HCT116 (cell line): ENCODE data around the gene ZBTB20. TPM values are rescaled to one million over a fixed set of nuclear protein-coding genes. Genes with fewer than 3 reads are reported as not detected.

Source experiments
- ATAC-seq: fragments of 200-7000 bp; cut with Tn5 transposase; 2 replicates; pipeline ENCODE4 v1.9.1; 2020; ENCODE audit warnings: mild to moderate bottlenecking, moderate library complexity
- BruUV-seq: library from RNA; stranded (reverse); fragments of 400-500 nt; replicated peaks from 2 replicates; lab custom pipeline; 2021; lab: Mats Ljungman, UMichigan
- CTCF ChIA-PET: fragments of 300-600 bp; sonication (Branson Sonifier 250); formaldehyde crosslinking; loops from one replicate; lab custom pipeline; 2021; ENCODE audit warnings: antibody characterized with exemption; lab: Charles Lee
- POLR2A ChIA-PET: fragments of 300-600, 350-600 bp; sonication (Branson Sonifier 250); formaldehyde crosslinking; loops from one replicate; lab custom pipeline; 2021; ENCODE audit warnings: antibody characterized with exemption; lab: Charles Lee
- RAD21 ChIA-PET, 2 experiments: fragments of 300-600 bp; sonication (Branson Sonifier 250); formaldehyde crosslinking; loops; one replicate each; lab custom pipeline; 2023; ENCODE audit warnings: low total read pairs in 2 of 2; ENCODE audit not compliant: uncharacterized antibody in 2 of 2, unreplicated experiment in 2 of 2, low non-redundant PET in 1 of 2; lab: Charles Lee
- DNase-seq: peaks from one replicate; pipeline ENCODE4 v3.0.0-alpha.2; 2010; ENCODE audit warnings: low read depth, low spot score
- H2AFZ ChIP-seq: fragments of 200-600 bp; shearing (Covaris generic), sonication (generic); 2 replicates; pipeline ENCODE4 v1.6.1; 2017; ENCODE audit warnings: low read depth, mixed run types, mixed read lengths, antibody characterized with exemption, low read length; ENCODE audit not compliant: poor library complexity, severe bottlenecking
- H3K27ac ChIP-seq: 2 replicates; pipeline ENCODE4 v1.5.1; 2012; ENCODE audit warnings: low read depth, low read length
- H3K27me3 ChIP-seq: fragments of 200-600 bp; sonication (generic); 2 replicates; pipeline ENCODE4 v1.6.1; 2016; ENCODE audit warnings: mixed run types, low read length, mixed read lengths; ENCODE audit not compliant: insufficient read depth
- H3K36me3 ChIP-seq, 2 experiments: fragments of 200-500 bp in 1 of 2; fragments of 200-600 bp in 1 of 2; sonication (Bioruptor generic) in 1 of 2; sonication (generic) in 1 of 2; 2 replicates each; pipeline versions ENCODE4 v1.5.1 to v1.6.1; 2014 to 2016; ENCODE audit warnings: low read length in 2 of 2, inconsistent platforms in 1 of 2, mixed read lengths in 1 of 2, mixed run types in 1 of 2; ENCODE audit not compliant: insufficient read depth in 2 of 2, control insufficient read depth in 1 of 2
- H3K4me1 ChIP-seq, 2 experiments: fragments of 200-600 bp in 1 of 2; sonication (generic) in 1 of 2; 2 replicates each; pipeline versions ENCODE4 v1.5.1 to v1.6.1; 2012 to 2017; ENCODE audit warnings: low read length in 2 of 2, inconsistent platforms in 1 of 2, mild to moderate bottlenecking in 1 of 2, mixed read lengths in 1 of 2, mixed run types in 1 of 2, moderate library complexity in 1 of 2; ENCODE audit not compliant: insufficient read depth in 2 of 2, control insufficient read depth in 1 of 2
- H3K4me2 ChIP-seq: fragments of 200-600 bp; sonication (generic); 2 replicates; pipeline ENCODE4 v1.6.1; 2017; ENCODE audit warnings: mixed run types, low read length, mixed read lengths
- H3K4me3 ChIP-seq, 2 experiments: fragments of 200-600 bp in 1 of 2; sonication (generic) in 1 of 2; replicated peaks in 1 of 2; 2 replicates each; pipeline ENCODE4 v1.5.1; 2011 to 2016; ENCODE audit warnings: low read length in 2 of 2, control low read depth in 1 of 2, low read depth in 1 of 2, mild to moderate bottlenecking in 1 of 2, mixed read lengths in 1 of 2, mixed run types in 1 of 2
- H3K79me2 ChIP-seq: fragments of 200-600 bp; sonication (generic); 2 replicates; pipeline ENCODE4 v1.6.1; 2017; ENCODE audit warnings: mild to moderate bottlenecking, mixed run types, low read length, moderate library complexity, mixed read lengths; ENCODE audit not compliant: insufficient read depth
- H3K9ac ChIP-seq: fragments of 200-600 bp; sonication (generic); 2 replicates; pipeline ENCODE4 v1.6.1; 2016; ENCODE audit warnings: low read length, mixed read lengths
- H3K9me2 ChIP-seq: fragments of 200-600 bp; sonication (generic), shearing (Covaris generic); 2 replicates; pipeline ENCODE4 v1.6.1; 2017; ENCODE audit warnings: mixed run types, mild to moderate bottlenecking, moderate library complexity; ENCODE audit not compliant: insufficient read depth
- H3K9me3 ChIP-seq, 2 experiments: fragments of 200-500 bp in 1 of 2; fragments of 200-600 bp in 1 of 2; sonication (Bioruptor generic) in 1 of 2; sonication (generic) in 1 of 2; 2 replicates each; pipeline ENCODE4 v1.6.1; 2014 to 2017; ENCODE audit warnings: low read length in 2 of 2, mixed read lengths in 2 of 2, inconsistent platforms in 1 of 2, low read depth in 1 of 2, mild to moderate bottlenecking in 1 of 2, mixed run types in 1 of 2, moderate library complexity in 1 of 2; ENCODE audit not compliant: control insufficient read depth in 1 of 2, insufficient read depth in 1 of 2
- H4K20me1 ChIP-seq: fragments of 200-600 bp; sonication (generic), shearing (Covaris generic); 2 replicates; pipeline ENCODE4 v1.6.1; 2017; ENCODE audit warnings: mixed run types, mild to moderate bottlenecking, moderate library complexity; ENCODE audit not compliant: insufficient read depth
- ELF1 ChIP-seq: IDR thresholded peaks from 2 replicates; pipeline ENCODE4 v1.6.1; 2012; ENCODE audit warnings: low read depth, borderline replicate concordance
- JUND ChIP-seq: IDR thresholded peaks from 2 replicates; pipeline ENCODE4 v1.6.1; 2012
- POLR2A ChIP-seq: IDR thresholded peaks from 2 replicates; pipeline ENCODE4 v1.7.0; 2011; ENCODE audit warnings: borderline replicate concordance; ENCODE audit not compliant: insufficient read depth, insufficient read length; ENCODE audit errors: extremely low read depth
- POLR2AphosphoS5 ChIP-seq: IDR thresholded peaks from 2 replicates; pipeline ENCODE4 v1.6.1; 2011; ENCODE audit warnings: mild to moderate bottlenecking, low read depth, low read length, moderate library complexity
- RAD21 ChIP-seq: IDR thresholded peaks from 2 replicates; pipeline ENCODE4 v1.6.1; 2012; ENCODE audit warnings: low read depth, mild to moderate bottlenecking
- SIN3A ChIP-seq: IDR thresholded peaks from 2 replicates; pipeline ENCODE4 v1.6.1; 2012; ENCODE audit warnings: low read depth
- SP1 ChIP-seq: IDR thresholded peaks from 2 replicates; pipeline ENCODE4 v1.6.1; 2012; ENCODE audit warnings: low read depth
- TCF7L2 ChIP-seq: IDR thresholded peaks from 2 replicates; pipeline ENCODE4 v1.7.0; 2011; ENCODE audit warnings: borderline replicate concordance, inconsistent platforms; ENCODE audit not compliant: insufficient read depth, insufficient read length; ENCODE audit errors: extremely low read depth
- YY1 ChIP-seq: IDR thresholded peaks from 2 replicates; pipeline ENCODE4 v1.6.1; 2011; ENCODE audit warnings: low read length, low read depth, moderate library complexity, mild to moderate bottlenecking; ENCODE audit not compliant: insufficient replicate concordance; ENCODE audit errors: extremely low read depth
- intact Hi-C: fragments of 100-400 bp; cut with micrococcal nuclease; formaldehyde crosslinking; loops from 2 replicates; pipeline ENCODE4 v1.10.0; 2022
- total RNA-seq: library from RNA; stranded (reverse); gene quantifications from one replicate; pipeline ENCODE4 v1.2.1, GENCODE V29; 2021; ENCODE audit not compliant: unreplicated experiment
- TF ChIP-seq, protein P1 (sequence below): IDR thresholded peaks from 2 replicates; pipeline ENCODE4 v1.6.1; 2012
- TF ChIP-seq, protein P2 (sequence below): IDR thresholded peaks from 2 replicates; pipeline ENCODE4 v1.6.1; 2011; ENCODE audit warnings: mild to moderate bottlenecking, low read length, moderate library complexity; ENCODE audit not compliant: insufficient replicate concordance; ENCODE audit errors: extremely low read depth

The ZBTB20 gene
- total RNA-seq, 1 experiment from 2014 or later = 42.1 TPM

DNA sequence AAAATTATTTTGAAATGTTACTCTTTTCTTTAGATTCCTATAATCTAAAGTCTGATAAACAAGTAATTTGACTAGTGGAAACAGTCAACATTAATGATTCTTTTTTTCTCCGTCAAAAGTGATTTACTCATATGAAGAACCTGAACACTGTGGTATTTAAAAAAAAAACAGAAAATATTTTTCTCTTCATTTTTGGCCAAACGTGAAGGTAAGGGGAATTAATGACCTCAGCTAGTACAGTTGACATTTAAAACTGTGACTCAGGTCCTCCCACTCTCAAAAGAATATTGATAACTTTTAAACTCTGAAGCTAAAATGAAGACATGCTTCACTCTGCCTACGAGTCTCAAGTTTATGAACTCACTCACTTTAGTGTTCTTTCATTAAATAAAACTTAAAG is 818.7 kb downstream of the ZBTB20 start:
- no peak overlapping the region for H2AFZ ChIP-seq
- no peak for DNase-seq
- POLR2A ChIA-PET = no interaction called here

More for the DNA sequence above, 818.7 kb downstream of the ZBTB20 start:
- BruUV-seq = no TSS peak
- Histone ChIP-seq H3K36me3 (peaks cover 0 to 15% of the 10 kb centered on the region in 2 experiments; a peak in 2 of 4 replicates), H3K9me2 (no peaks in the 10 kb centered on the region), H3K27ac (no peak overlapping the region), H3K27me3 (no peaks in the 10 kb centered on the region), H3K9ac (no peak overlapping the region), H3K4me2 (no peak overlapping the region), H4K20me1 (no peaks in the 10 kb centered on the region), H3K4me3 (no peak overlapping the region), H3K4me1 (no peaks in the 10 kb centered on the region)
- RAD21 ChIA-PET = no interaction called here
- CTCF ChIA-PET = no interaction called here
- no peak for ATAC-seq
- TF ChIP-seq, protein P1, sequence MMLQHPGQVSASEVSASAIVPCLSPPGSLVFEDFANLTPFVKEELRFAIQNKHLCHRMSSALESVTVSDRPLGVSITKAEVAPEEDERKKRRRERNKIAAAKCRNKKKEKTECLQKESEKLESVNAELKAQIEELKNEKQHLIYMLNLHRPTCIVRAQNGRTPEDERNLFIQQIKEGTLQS = no peak
- no peak for TF ChIP-seq SIN3A
- no peak for TF ChIP-seq JUND
- no peak for TF ChIP-seq RAD21
- no peak for TF ChIP-seq YY1
- no peak for TF ChIP-seq SP1
- TF ChIP-seq, protein P2, sequence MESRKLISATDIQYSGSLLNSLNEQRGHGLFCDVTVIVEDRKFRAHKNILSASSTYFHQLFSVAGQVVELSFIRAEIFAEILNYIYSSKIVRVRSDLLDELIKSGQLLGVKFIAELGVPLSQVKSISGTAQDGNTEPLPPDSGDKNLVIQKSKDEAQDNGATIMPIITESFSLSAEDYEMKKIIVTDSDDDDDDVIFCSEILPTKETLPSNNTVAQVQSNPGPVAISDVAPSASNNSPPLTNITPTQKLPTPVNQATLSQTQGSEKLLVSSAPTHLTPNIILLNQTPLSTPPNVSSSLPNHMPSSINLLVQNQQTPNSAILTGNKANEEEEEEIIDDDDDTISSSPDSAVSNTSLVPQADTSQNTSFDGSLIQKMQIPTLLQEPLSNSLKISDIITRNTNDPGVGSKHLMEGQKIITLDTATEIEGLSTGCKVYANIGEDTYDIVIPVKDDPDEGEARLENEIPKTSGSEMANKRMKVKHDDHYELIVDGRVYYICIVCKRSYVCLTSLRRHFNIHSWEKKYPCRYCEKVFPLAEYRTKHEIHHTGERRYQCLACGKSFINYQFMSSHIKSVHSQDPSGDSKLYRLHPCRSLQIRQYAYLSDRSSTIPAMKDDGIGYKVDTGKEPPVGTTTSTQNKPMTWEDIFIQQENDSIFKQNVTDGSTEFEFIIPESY = no peak
- no peak for TF ChIP-seq ELF1
- TF ChIP-seq POLR2AphosphoS5 = no peak
- no peak for TF ChIP-seq TCF7L2
- no peak for TF ChIP-seq POLR2A
- TF ChIP-seq, all 23 proteins: peak for 0
- Histone ChIP-seq H3K9me3 (no peaks in the 10 kb centered on the region), H3K79me2 (peaks cover 10% of the 10 kb centered on the region; the same call in 1 of the 2 replicates)
- intact Hi-C loops = no loop called here
